Activated naive CD8-positive, alpha-beta T cell treated with anti-CD3 and anti-CD28 coated beads for 36 hours (primary cell): Measurements from ENCODE around the gene ZC3H12D. TPM values are rescaled to one million over a fixed set of nuclear protein-coding genes. Genes with fewer than 3 reads are reported as not detected.
"Not testable (repeated sequence)": the region's sequence is repeated elsewhere in the genome, so short reads cannot be mapped to it uniquely, and the experiment has no call there.

Experiments
- DNase-seq: peaks from one replicate; pipeline ENCODE4 v3.0.0; 2021
- H3K27ac Mint-ChIP-seq: one replicate; pipeline ENCODE4 v1.8.0; 2022; ENCODE audit warnings: mild to moderate bottlenecking, moderate library complexity, mixed read lengths
- H3K27me3 Mint-ChIP-seq: one replicate; pipeline ENCODE4 v1.8.0; 2022; ENCODE audit warnings: mild to moderate bottlenecking, mixed read lengths
- H3K36me3 Mint-ChIP-seq: one replicate; pipeline ENCODE4 v1.8.0; 2021; ENCODE audit warnings: mild to moderate bottlenecking, mixed read lengths
- H3K4me1 Mint-ChIP-seq: one replicate; pipeline ENCODE4 v1.8.0; 2021; ENCODE audit warnings: mixed read lengths
- H3K4me3 Mint-ChIP-seq: one replicate; pipeline ENCODE4 v1.8.0; 2022; ENCODE audit warnings: mild to moderate bottlenecking, moderate library complexity, mixed read lengths
- H3K9me3 Mint-ChIP-seq: one replicate; pipeline ENCODE4 v1.8.0; 2022; ENCODE audit warnings: mixed read lengths
- total RNA-seq, 2 experiments: library from RNA; stranded (reverse); gene quantifications; one replicate each; pipeline ENCODE4 v1.2.3, GENCODE V29; 2021

ZC3H12D gene
- total RNA-seq, 2 experiments from 2014 or later: 27.9 to 28.0 TPM

- Mint-ChIP-seq H3K36me3 (peaks cover 28% of the 10 kb centered on the region), H3K4me1 (peaks cover 68% of the 10 kb centered on the region), H3K4me3 (peak overlapping the region; percentile 54), H3K27ac (peak overlapping the region; percentile 97)
- not testable (repeated sequence) for H3K9me3 Mint-ChIP-seq, H3K27me3 Mint-ChIP-seq
- peak; percentile 59 for DNase-seq
These were observed 10.0 kb upstream of the ZC3H12D start for GRCh38 chr6:149494810-149495209.

GRCh38 chr6:149493761-149494320, 9.0 kb upstream of the ZC3H12D start:
- H3K4me1 Mint-ChIP-seq: peaks cover 67% of the 10 kb centered on the region
- no peak overlapping the region for H3K4me3 Mint-ChIP-seq
- peaks cover 21% of the 10 kb centered on the region for H3K36me3 Mint-ChIP-seq

GRCh38 chr6:149492798-149493343, 8.1 kb upstream of the ZC3H12D start:
- peaks cover 4% of the 10 kb centered on the region for H3K9me3 Mint-ChIP-seq
- peaks cover 68% of the 10 kb centered on the region for H3K4me1 Mint-ChIP-seq
- peaks cover 19% of the 10 kb centered on the region for H3K36me3 Mint-ChIP-seq
- H3K27me3 Mint-ChIP-seq: no peaks in the 10 kb centered on the region
- H3K27ac Mint-ChIP-seq: peak overlapping the region; percentile 97
- no peak for DNase-seq
- no peak overlapping the region for H3K4me3 Mint-ChIP-seq

More at GRCh38 chr6:149493761-149494320, 9.0 kb upstream of the ZC3H12D start:
- H3K9me3 Mint-ChIP-seq: peaks cover 6% of the 10 kb centered on the region
- no peak for DNase-seq
- no peaks in the 10 kb centered on the region for H3K27me3 Mint-ChIP-seq
- H3K27ac Mint-ChIP-seq: peak overlapping the region; percentile 97

- Mint-ChIP-seq H3K27ac (no peak overlapping the region), H3K9me3 (peaks cover 1% of the 10 kb centered on the region), H3K4me1 (peaks cover 56% of the 10 kb centered on the region), H3K4me3 (no peak overlapping the region), H3K36me3 (peaks cover 4% of the 10 kb centered on the region), H3K27me3 (no peaks in the 10 kb centered on the region)
- no peak for DNase-seq
These were observed 5.2 kb upstream of the ZC3H12D start for GRCh38 chr6:149489967-149490366.

- DNase-seq: peak; percentile 48
- peak overlapping the region; percentile 29 for H3K4me3 Mint-ChIP-seq
- peaks cover 49% of the 10 kb centered on the region for H3K4me1 Mint-ChIP-seq
- peaks cover 1% of the 10 kb centered on the region for H3K9me3 Mint-ChIP-seq
- peaks cover 6% of the 10 kb centered on the region for H3K36me3 Mint-ChIP-seq
- H3K27ac Mint-ChIP-seq: peak overlapping the region; percentile 37
- no peaks in the 10 kb centered on the region for H3K27me3 Mint-ChIP-seq
These were observed 4.0 kb upstream of the ZC3H12D start for GRCh38 chr6:149488815-149489214.

- Mint-ChIP-seq H3K4me1 (peaks cover 48% of the 10 kb centered on the region), H3K4me3 (no peak overlapping the region), H3K27ac (no peak overlapping the region), H3K27me3 (no peaks in the 10 kb centered on the region), H3K36me3 (peaks cover 13% of the 10 kb centered on the region), H3K9me3 (no peaks in the 10 kb centered on the region)
- no peak for DNase-seq
These were observed 2.5 kb upstream of the ZC3H12D start for GRCh38 chr6:149487316-149487715.

GRCh38 chr6:149483849-149484655, 762 bp downstream of the ZC3H12D start:
- no peak for DNase-seq
- Mint-ChIP-seq H3K9me3 (no peaks in the 10 kb centered on the region), H3K4me1 (peaks cover 61% of the 10 kb centered on the region), H3K27ac (peak overlapping the region; percentile 96), H3K36me3 (peaks cover 40% of the 10 kb centered on the region), H3K27me3 (no peaks in the 10 kb centered on the region), H3K4me3 (peak overlapping the region; percentile 89)

GRCh38 chr6:149483334-149483725, 1.5 kb downstream of the ZC3H12D start:
- H3K9me3 Mint-ChIP-seq: no peaks in the 10 kb centered on the region
- no peak for DNase-seq
- H3K4me1 Mint-ChIP-seq: peaks cover 60% of the 10 kb centered on the region
- peaks cover 45% of the 10 kb centered on the region for H3K36me3 Mint-ChIP-seq
- H3K27me3 Mint-ChIP-seq: no peaks in the 10 kb centered on the region
- H3K27ac Mint-ChIP-seq: peak overlapping the region; percentile 96
- peak overlapping the region; percentile 89 for H3K4me3 Mint-ChIP-seq

- peak overlapping the region; percentile 89 for H3K4me3 Mint-ChIP-seq
- peaks cover 45% of the 10 kb centered on the region for H3K36me3 Mint-ChIP-seq
- H3K9me3 Mint-ChIP-seq: no peaks in the 10 kb centered on the region
- no peak for DNase-seq
- peaks cover 58% of the 10 kb centered on the region for H3K4me1 Mint-ChIP-seq
- H3K27ac Mint-ChIP-seq: peak overlapping the region; percentile 96
- no peaks in the 10 kb centered on the region for H3K27me3 Mint-ChIP-seq
These were observed 2.1 kb downstream of the ZC3H12D start for GRCh38 chr6:149482545-149483333.

- Mint-ChIP-seq H3K27me3 (no peaks in the 10 kb centered on the region), H3K4me1 (peaks cover 62% of the 10 kb centered on the region), H3K4me3 (peak overlapping the region; percentile 89), H3K36me3 (peaks cover 57% of the 10 kb centered on the region), H3K27ac (peak overlapping the region; percentile 96), H3K9me3 (no peaks in the 10 kb centered on the region)
- no peak for DNase-seq
These were observed 4.1 kb downstream of the ZC3H12D start for GRCh38 chr6:149480502-149481280.

- H3K4me3 Mint-ChIP-seq: no peak overlapping the region
- no peaks in the 10 kb centered on the region for H3K9me3 Mint-ChIP-seq
- peaks cover 50% of the 10 kb centered on the region for H3K4me1 Mint-ChIP-seq
- H3K36me3 Mint-ChIP-seq: peaks cover 55% of the 10 kb centered on the region
- DNase-seq: no peak
- peak overlapping the region; percentile 74 for H3K27ac Mint-ChIP-seq
- no peaks in the 10 kb centered on the region for H3K27me3 Mint-ChIP-seq
These were observed 6.0 kb downstream of the ZC3H12D start for GRCh38 chr6:149478631-149479314.

GRCh38 chr6:149477544-149477943, 7.3 kb downstream of the ZC3H12D start:
- Mint-ChIP-seq H3K27me3 (no peaks in the 10 kb centered on the region), H3K4me1 (peaks cover 54% of the 10 kb centered on the region), H3K36me3 (peaks cover 57% of the 10 kb centered on the region), H3K27ac (no peak overlapping the region), H3K4me3 (peak overlapping the region; percentile 6), H3K9me3 (no peaks in the 10 kb centered on the region)
- DNase-seq: no peak

GRCh38 chr6:149476789-149477455, 7.9 kb downstream of the ZC3H12D start:
- DNase-seq: no peak
- peaks cover 56% of the 10 kb centered on the region for H3K36me3 Mint-ChIP-seq
- no peak overlapping the region for H3K4me3 Mint-ChIP-seq
- H3K27ac Mint-ChIP-seq: peak overlapping the region; percentile 11
- peaks cover 59% of the 10 kb centered on the region for H3K4me1 Mint-ChIP-seq
- no peaks in the 10 kb centered on the region for H3K27me3 Mint-ChIP-seq
- H3K9me3 Mint-ChIP-seq: no peaks in the 10 kb centered on the region
